MM.1S (cell line): ENCODE data around the gene ASB10.

ENCODE experiments used
- CTCF ChIP-seq: fragments of 300-600 bp; sonication (generic); IDR thresholded peaks from 2 replicates; pipeline ENCODE4 v1.5.1; 2016; ENCODE audit warnings: antibody characterized with exemption, low read length, mixed read lengths
- EZH2 ChIP-seq: fragments of 300-600 bp; sonication (generic); optimal IDR thresholded peaks from 2 replicates; pipeline ENCODE3; 2017; ENCODE audit warnings: low read depth, mild to moderate bottlenecking, antibody characterized with exemption, low read length, mixed read lengths
- EZH2phosphoT487 ChIP-seq: fragments of 300-600 bp; sonication (generic); IDR thresholded peaks from 2 replicates; pipeline ENCODE4 v1.6.1; 2018; ENCODE audit warnings: antibody characterized with exemption, low read length

GRCh38 chr7:151236406-151236805 lies 49.4 kb upstream of the ASB10 start:
- TF ChIP-seq CTCF (no peak), EZH2phosphoT487 (no peak), EZH2 (no peak)
